DND-41 (cell line): ENCODE results near the gene ZAP70.

ENCODE experiments used
- EZH2 ChIP-seq: IDR thresholded peaks from 3 replicates; pipeline ENCODE4 v1.6.1; 2012; ENCODE audit warnings: borderline replicate concordance, low read depth, mild to moderate bottlenecking, moderate library complexity, low read length, inconsistent platforms; ENCODE audit not compliant: severe bottlenecking
- TF ChIP-seq, protein P1 (sequence below): IDR thresholded peaks from 2 replicates; pipeline ENCODE4 v1.5.1; 2012; ENCODE audit warnings: borderline replicate concordance, low read length, moderate library complexity, mild to moderate bottlenecking; ENCODE audit not compliant: poor library complexity, severe bottlenecking; ENCODE audit errors: extremely low read depth

DNA sequence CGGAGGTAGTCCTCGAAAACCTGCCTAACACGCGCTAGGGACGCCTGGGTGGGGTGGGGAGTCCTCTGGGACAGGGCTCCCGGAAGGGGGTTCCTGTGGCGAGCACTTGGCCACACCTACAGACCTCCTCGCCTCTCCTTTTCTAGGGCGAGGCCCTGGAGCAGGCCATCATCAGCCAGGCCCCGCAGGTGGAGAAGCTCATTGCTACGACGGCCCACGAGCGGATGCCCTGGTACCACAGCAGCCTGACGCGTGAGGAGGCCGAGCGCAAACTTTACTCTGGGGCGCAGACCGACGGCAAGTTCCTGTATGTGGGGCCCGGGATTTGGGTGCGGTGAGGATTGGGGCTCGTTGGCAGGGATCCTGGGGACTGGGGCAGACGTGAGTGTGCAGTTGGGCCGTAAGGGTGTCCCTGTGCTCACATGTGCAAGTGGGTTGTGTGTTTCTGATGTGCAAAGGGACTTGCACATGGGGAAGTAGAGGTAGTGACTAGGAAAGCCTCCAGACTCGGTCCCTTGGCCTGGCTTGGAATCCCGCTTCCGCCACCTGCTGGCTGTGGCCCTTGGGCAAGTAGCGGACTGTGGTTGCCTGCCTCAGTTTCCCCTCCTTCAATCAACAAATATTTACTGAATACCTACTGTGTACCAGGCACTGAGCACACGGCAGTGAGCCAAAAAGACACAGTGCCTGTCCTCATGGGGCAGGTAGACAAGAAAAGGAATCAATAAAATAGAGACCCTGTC, 11.7 kb downstream of the ZAP70 start:
- no peak for TF ChIP-seq EZH2
- TF ChIP-seq, protein P1, sequence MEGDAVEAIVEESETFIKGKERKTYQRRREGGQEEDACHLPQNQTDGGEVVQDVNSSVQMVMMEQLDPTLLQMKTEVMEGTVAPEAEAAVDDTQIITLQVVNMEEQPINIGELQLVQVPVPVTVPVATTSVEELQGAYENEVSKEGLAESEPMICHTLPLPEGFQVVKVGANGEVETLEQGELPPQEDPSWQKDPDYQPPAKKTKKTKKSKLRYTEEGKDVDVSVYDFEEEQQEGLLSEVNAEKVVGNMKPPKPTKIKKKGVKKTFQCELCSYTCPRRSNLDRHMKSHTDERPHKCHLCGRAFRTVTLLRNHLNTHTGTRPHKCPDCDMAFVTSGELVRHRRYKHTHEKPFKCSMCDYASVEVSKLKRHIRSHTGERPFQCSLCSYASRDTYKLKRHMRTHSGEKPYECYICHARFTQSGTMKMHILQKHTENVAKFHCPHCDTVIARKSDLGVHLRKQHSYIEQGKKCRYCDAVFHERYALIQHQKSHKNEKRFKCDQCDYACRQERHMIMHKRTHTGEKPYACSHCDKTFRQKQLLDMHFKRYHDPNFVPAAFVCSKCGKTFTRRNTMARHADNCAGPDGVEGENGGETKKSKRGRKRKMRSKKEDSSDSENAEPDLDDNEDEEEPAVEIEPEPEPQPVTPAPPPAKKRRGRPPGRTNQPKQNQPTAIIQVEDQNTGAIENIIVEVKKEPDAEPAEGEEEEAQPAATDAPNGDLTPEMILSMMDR = peak; percentile 28
